Peyer's patch (tissue), 4 donors: Measurements from ENCODE around the gene DOCK10.

Experiments
- CTCF ChIP-seq, 6 experiments: fragments of 450-650 bp in 4 of 6; fragments of 200-600 bp in 2 of 6; sonication (generic) in 1 of 6; IDR thresholded peaks; one replicate each; pipeline ENCODE4 v1.5.1; 2017 to 2019; ENCODE audit warnings: antibody characterized with exemption in 6 of 6, mild to moderate bottlenecking in 3 of 6, moderate library complexity in 1 of 6
- POLR2A ChIP-seq, 2 donors: fragments of 450-650 bp; IDR thresholded peaks; one replicate each; pipeline ENCODE4 v1.5.1; 2017; ENCODE audit warnings: antibody characterized with exemption in 2 of 2, mild to moderate bottlenecking in 2 of 2, moderate library complexity in 2 of 2

GRCh38 chr2:225040856-225041206 is 1.4 kb downstream of the DOCK10 start:
- no peak for TF ChIP-seq CTCF (IDR thresholded peaks at IDR 0.05)
- TF ChIP-seq POLR2A (IDR thresholded peaks at IDR 0.05): no peak
